OCI-LY3 (cell line): Measurements from ENCODE around the gene GTF2E1.

Source experiments
- EZH2phosphoT487 ChIP-seq: fragments of 200-600 bp; shearing (Covaris generic); IDR thresholded peaks from 2 replicates; pipeline ENCODE4 v1.6.1; 2018; ENCODE audit warnings: antibody characterized with exemption, mixed run types, low read depth
- TF ChIP-seq, protein P1 (sequence below): fragments of 200-600, 300-600 bp; sonication (generic); IDR thresholded peaks from 2 replicates; pipeline ENCODE4 v1.5.1; 2014; ENCODE audit warnings: antibody characterized with exemption, low read length, low read depth

DNA sequence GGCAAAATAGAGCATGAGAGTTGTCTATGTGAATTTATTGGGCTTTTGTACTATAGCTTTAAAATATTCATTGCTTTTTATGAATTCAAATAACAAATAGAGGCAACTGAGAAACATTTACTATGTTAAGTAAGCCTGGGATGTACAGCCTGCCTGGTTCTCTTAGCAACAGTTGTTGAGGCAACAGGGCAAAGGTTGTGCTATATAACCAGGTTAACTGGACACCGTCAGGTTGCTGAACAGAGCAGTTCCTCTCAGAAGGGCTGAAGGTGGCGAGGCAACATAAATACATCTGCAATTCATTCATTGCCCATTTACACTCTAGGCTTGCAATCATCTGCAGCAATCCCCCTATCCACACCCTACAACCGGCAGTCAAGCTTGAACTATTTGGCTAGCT lies 78.2 kb downstream of the GTF2E1 start:
- TF ChIP-seq, protein P1, sequence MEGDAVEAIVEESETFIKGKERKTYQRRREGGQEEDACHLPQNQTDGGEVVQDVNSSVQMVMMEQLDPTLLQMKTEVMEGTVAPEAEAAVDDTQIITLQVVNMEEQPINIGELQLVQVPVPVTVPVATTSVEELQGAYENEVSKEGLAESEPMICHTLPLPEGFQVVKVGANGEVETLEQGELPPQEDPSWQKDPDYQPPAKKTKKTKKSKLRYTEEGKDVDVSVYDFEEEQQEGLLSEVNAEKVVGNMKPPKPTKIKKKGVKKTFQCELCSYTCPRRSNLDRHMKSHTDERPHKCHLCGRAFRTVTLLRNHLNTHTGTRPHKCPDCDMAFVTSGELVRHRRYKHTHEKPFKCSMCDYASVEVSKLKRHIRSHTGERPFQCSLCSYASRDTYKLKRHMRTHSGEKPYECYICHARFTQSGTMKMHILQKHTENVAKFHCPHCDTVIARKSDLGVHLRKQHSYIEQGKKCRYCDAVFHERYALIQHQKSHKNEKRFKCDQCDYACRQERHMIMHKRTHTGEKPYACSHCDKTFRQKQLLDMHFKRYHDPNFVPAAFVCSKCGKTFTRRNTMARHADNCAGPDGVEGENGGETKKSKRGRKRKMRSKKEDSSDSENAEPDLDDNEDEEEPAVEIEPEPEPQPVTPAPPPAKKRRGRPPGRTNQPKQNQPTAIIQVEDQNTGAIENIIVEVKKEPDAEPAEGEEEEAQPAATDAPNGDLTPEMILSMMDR, result no peak
- TF ChIP-seq EZH2phosphoT487, result no peak
